Fibroblast of gingiva (primary cell): ENCODE data around the gene MCTP1.
"Not testable (repeated sequence)": the region's sequence is repeated elsewhere in the genome, so short reads cannot be mapped to it uniquely, and the experiment has no call there.

Source experiments
- DNase-seq: peaks from one replicate; pipeline ENCODE4 v3.0.0-alpha.2; 2011; ENCODE audit warnings: low read depth

The MCTP1 gene

DNA sequence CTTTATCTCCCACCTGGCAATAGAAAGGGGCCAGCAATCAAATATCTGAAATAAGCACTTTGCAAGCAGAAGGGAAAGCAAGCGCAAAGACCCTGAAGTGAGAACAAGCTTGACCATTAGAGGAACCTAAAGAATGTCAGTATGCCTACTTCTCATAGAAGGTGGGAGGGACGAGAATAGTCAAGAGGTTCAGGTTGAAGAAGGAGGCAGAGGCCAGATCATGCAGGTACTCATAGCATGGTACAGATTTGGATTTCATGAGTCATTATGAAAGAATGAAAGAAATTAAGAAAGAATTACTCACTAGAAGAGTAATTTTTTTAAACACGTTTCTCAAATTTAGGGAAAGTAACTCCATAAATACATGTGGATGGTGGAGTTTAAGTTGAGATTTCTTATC, 33.7 kb downstream of the MCTP1 start:
- no peak for DNase-seq

DNA sequence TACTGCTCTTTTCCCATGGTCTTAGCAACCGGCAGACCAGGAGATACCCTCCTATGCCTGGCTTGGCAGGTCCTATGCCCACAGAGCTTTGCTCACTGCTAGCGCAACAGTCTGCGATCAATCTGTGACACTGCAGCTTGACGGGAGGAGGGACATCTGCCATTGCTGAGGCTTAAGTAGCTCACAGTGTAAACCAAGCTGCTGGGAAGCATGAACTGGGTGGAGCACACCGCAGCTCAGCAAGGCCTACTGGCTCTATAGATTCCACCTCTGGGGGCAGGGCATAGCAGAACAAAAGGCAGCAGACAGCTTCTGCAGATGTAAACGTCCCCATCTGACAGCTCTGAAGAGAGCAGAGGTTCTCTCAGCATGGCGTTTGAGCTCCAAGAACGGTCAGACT, 40.4 kb downstream of the MCTP1 start:
- no peak for DNase-seq

DNA sequence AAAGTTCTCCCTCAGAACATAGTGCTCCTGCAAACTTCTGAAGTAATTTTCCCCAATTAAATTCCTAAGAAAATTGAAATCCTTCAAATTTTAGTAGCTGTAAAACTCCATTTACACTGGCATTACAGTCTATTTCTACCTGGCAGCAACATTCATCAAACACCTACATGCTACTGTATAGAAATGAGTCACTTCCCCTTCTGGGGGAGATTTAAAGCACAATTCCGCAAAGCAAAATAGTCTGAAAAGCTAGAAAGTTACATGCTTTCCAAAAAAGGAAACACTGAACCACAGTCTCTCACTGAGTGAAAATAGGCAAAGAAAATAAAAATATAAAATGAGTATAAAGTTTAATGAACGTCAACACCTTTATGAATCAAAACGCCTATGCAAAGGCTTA, 43.3 kb downstream of the MCTP1 start:
- no peak for DNase-seq

DNA sequence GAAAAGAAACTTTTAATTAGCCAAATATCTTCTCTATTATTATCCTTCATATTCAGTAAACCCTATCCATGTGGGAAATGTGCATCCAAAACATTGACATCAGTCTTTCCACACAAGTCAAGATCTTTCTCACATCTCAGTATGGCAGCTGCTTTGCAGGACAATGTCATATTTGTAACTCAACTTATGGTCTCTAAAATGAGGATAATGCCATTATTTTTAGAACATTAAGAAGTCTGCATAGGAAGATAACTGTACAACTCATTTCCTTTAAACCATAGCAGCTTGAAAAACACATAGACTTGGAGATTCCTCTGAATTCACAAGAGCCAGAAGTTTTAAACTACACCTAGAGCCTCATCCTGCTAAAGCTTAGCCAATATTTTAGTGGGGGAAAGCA, 43.7 kb downstream of the MCTP1 start:
- DNase-seq, result no peak

DNA sequence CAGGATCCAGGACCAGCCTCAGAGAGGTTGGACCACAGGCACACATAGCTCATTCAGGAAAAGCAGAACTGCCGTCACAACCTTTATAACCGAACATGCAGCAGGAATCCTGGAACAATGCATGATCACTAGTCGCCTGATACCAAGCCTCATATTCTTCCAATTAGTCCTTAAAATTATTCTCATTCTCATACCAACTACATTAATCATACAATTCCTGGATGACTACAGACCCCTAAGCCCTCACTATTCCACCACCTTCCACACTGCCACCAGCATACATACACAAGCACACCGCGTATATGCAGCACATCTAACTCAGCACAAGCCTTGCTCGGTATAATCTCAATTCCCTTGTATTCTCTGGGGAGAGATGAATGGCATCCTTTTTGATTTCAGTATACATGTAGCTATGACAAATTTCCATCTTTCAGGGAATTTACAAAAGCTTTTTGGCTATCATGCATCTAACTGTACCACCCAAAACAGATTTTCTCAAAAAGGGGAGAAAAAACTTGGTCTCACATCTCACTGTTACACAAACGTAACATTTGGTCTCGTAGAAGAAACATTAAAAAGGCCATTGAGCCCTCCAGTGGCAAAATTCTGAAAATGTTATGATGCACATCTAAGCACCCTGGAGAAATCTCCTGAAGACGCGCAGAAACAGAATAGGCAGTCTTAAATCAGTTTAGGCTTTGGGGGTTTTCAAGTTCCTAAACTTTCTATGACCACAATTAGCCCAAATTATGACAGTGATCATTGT, 46.2 kb downstream of the MCTP1 start:
- no peak for DNase-seq

DNA sequence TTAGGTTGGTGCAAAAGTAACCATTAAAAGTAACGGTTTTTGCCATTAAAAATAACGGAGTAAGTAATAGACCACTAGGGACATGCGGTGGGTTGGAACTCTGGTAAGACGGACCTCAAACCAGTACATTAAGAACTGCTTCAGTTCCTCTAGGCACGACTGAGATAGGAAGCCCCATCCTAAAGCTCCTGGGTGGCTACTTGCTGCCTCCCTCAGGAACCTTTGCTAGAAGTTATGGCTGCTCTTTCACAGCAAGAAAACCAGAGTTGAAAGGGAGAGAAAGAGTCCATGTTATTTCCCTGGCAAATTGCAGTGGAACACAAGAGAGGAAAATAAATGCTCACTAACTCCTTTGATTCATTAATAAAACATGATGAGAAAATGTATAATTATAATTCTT, 47.6 kb downstream of the MCTP1 start:
- no peak for DNase-seq

DNA sequence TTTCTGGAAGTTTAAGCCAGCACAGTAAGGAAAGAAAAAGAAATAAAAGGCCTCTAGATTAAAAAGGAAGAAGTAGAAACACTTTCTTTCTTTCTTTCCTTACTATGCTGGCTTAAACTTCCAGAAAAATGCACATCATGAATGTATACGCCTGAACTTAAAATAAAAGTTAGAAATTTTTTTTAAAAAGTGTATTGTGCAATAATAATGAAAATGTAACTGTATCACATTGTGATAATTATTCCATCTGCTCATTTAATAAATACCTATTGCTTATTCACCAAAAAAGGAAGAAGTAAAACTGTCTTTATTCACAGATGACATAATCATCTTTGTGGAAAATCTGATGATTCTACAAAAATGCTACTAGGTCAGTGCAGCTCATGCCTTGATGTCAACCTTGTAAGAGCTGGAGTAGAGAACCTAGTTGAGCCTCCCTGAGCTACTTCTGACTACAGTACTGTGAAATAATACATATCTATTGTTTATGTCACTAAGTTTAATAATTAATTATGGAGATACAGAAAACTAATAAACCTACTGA, 49.4 kb downstream of the MCTP1 start:
- DNase-seq, result no peak

DNA sequence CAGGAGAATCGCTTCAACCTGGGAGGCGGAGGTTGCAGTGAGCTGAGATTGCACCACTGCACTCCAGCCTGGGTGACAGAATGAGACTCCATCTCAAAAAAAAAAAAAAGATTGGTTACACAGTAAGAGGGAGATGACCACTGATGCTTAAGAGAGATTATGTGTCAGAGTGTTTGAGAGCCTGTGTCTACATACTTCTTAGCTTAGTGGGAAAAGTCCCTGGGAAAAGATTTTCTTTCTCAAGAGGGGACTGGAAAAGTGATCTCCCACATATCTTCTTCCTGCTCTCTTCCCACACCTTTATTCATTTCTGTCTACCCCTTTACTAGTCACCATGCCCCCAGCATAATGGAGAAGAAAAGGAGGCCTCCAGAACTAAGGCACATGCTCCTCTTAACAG, 55.2 kb downstream of the MCTP1 start:
- no peak for DNase-seq

- no peak for DNase-seq
Observed at GRCh38 chr5:95224701-95225459, 60.0 kb downstream of the MCTP1 start.

- no peak for DNase-seq
Observed at GRCh38 chr5:95223566-95224258, 61.2 kb downstream of the MCTP1 start.

GRCh38 chr5:95222836-95223235, 62.1 kb downstream of the MCTP1 start:
- DNase-seq, result no peak

GRCh38 chr5:95221234-95221633, 63.7 kb downstream of the MCTP1 start:
- DNase-seq, result no peak

GRCh38 chr5:95220381-95220780, 64.5 kb downstream of the MCTP1 start:
- no peak for DNase-seq

DNA sequence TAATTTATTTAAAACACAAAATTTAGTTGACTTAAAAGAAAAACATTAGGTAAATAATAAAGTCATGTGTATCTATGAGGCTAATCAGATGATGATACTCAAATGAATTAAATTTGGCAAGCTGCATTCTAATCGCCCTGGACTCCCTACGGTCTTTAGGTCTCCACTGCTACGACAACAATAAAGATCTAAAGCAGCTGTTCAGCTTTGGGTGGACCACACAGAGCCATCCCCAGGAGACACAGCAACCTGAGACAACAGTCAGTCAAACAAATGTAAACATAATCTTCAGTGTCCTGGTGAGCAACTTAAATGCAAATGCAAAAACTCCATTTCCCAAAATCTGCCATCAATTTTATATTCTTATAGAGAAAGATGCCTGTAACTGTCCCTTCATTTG, 65.5 kb downstream of the MCTP1 start:
- no peak for DNase-seq

- DNase-seq, result no peak
Observed at GRCh38 chr5:95217881-95218280, 67.0 kb downstream of the MCTP1 start.

- DNase-seq, result no peak
Observed at GRCh38 chr5:95217351-95217750, 67.5 kb downstream of the MCTP1 start.

GRCh38 chr5:95216136-95216955, 68.5 kb downstream of the MCTP1 start:
- DNase-seq, result no peak

- not testable (repeated sequence) for DNase-seq
Observed at GRCh38 chr5:95207811-95208210, 77.1 kb downstream of the MCTP1 start.

GRCh38 chr5:95194856-95195255, 90.0 kb downstream of the MCTP1 start:
- no peak for DNase-seq

GRCh38 chr5:95191330-95191729, 93.6 kb downstream of the MCTP1 start:
- no peak for DNase-seq

DNA sequence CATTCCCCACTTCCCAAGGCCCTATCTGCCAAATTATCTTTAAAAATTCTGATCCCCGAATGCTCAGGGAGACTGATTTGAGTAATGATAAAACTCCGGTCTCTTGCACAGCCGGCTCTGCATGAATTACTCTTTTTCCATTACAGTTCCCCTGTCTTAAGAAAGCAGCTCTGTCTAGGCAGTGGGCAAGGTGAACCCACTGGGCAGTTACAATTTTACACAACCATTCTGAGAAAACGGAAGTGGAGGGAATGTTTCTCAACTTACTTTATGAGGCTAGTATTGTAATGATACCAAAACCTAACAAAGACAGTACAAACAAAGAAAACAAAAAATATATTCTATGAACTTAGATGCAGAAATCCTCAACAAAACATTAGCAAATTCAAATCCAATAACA, 100.0 kb downstream of the MCTP1 start:
- no peak for DNase-seq

DNA sequence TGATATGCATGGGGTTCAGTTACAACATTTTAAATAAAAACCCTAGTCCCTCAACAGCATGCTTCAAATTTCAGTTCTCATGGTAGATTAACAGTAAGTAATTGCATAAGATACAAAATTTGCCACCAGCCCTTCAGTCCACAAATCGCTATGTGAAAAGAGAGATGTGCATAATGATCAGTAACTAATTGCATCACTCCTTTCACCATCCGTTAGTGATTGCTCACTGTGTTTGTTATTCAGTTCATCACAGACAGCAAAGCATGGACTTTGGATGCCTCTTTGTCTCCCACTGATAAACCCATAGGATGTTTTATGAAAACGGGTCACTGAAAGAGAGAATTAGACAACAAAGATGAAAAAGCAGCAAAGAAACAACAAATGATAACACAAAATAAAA, 103.2 kb downstream of the MCTP1 start:
- DNase-seq, result no peak
